Cerebellar cortex (tissue), 1 donor: ENCODE data around the gene GDPD4.

Experiments used
- DNase-seq: peaks from one replicate; pipeline ENCODE4 v3.0.0-alpha.2; 2015; ENCODE audit warnings: low spot score

Gene GDPD4

GRCh38 chr11:77236901-77237300 lies 64.6 kb downstream of the GDPD4 start:
- no peak for DNase-seq

- DNase-seq, result no peak
These were observed 68.5 kb downstream of the GDPD4 start for GRCh38 chr11:77233011-77233410.

GRCh38 chr11:77232242-77232641 lies 69.2 kb downstream of the GDPD4 start:
- DNase-seq, result no peak

- no peak for DNase-seq
These were observed 69.7 kb downstream of the GDPD4 start for GRCh38 chr11:77231800-77232199.

- DNase-seq, result no peak
These were observed 70.4 kb downstream of the GDPD4 start for GRCh38 chr11:77230878-77231605.

GRCh38 chr11:77223797-77224196 lies 77.7 kb downstream of the GDPD4 start:
- DNase-seq, result no peak

- DNase-seq, result no peak
These were observed 84.3 kb downstream of the GDPD4 start for GRCh38 chr11:77217156-77217555.

GRCh38 chr11:77215106-77215505 lies 86.4 kb downstream of the GDPD4 start:
- DNase-seq, result no peak

GRCh38 chr11:77214557-77214956 lies 86.9 kb downstream of the GDPD4 start:
- no peak for DNase-seq

- DNase-seq, result no peak
These were observed 87.7 kb downstream of the GDPD4 start for GRCh38 chr11:77213589-77214428.

- no peak for DNase-seq
These were observed 88.4 kb downstream of the GDPD4 start for GRCh38 chr11:77213029-77213579.

- no peak for DNase-seq
These were observed 89.0 kb downstream of the GDPD4 start for GRCh38 chr11:77212314-77213007.

GRCh38 chr11:77211594-77212251 lies 89.8 kb downstream of the GDPD4 start:
- DNase-seq, result no peak

GRCh38 chr11:77211040-77211451 lies 90.4 kb downstream of the GDPD4 start:
- DNase-seq, result no peak

- DNase-seq, result no peak
These were observed 91.8 kb downstream of the GDPD4 start for GRCh38 chr11:77209663-77210062.

GRCh38 chr11:77208535-77208934 lies 93.0 kb downstream of the GDPD4 start:
- no peak for DNase-seq

- DNase-seq, result no peak
These were observed 93.7 kb downstream of the GDPD4 start for GRCh38 chr11:77207618-77208313.

- DNase-seq, result no peak
These were observed 94.4 kb downstream of the GDPD4 start for GRCh38 chr11:77207019-77207485.

GRCh38 chr11:77206264-77207018 lies 95.0 kb downstream of the GDPD4 start:
- DNase-seq, result no peak
